HepG2 (cell line): ENCODE measurements around the gene TANC1.

Experiments
- ARNT ChIP-seq: fragments of 450-650 bp; IDR thresholded peaks from 2 replicates; pipeline ENCODE4 v1.6.1; 2017
- CEBPG ChIP-seq: IDR thresholded peaks from 2 replicates; pipeline ENCODE4 v1.6.1; 2016
- CTCF ChIP-seq: sonication (generic); formaldehyde crosslinking; IDR thresholded peaks from 2 replicates; pipeline ENCODE4 v1.5.0; 2020; ENCODE audit warnings: mild to moderate bottlenecking, missing genetic modification reagents, moderate library complexity
- E2F5 ChIP-seq: sonication (generic); formaldehyde crosslinking; conservative IDR thresholded peaks from 2 replicates; pipeline ENCODE4 v1.4.0; 2020; ENCODE audit warnings: missing genetic modification reagents
- MTA3 ChIP-seq: sonication (generic); formaldehyde crosslinking; IDR thresholded peaks from 2 replicates; pipeline ENCODE4 v1.4.0; 2020; ENCODE audit warnings: missing genetic modification reagents
- PLSCR1 ChIP-seq: sonication (generic); formaldehyde crosslinking; IDR thresholded peaks from 2 replicates; pipeline ENCODE4 v1.5.0; 2020; ENCODE audit warnings: missing genetic modification reagents, mild to moderate bottlenecking, borderline replicate concordance
- POLR2AphosphoS2 ChIP-seq: IDR thresholded peaks from 2 replicates; pipeline ENCODE4 v1.6.1; 2011; ENCODE audit warnings: low read depth, low read length, improper control_type of control experiment
- RBFOX2 ChIP-seq: fragments of 200-400 bp; formaldehyde crosslinking; IDR thresholded peaks from 2 replicates; pipeline ENCODE4 v1.6.1; 2017; ENCODE audit warnings: low read depth, mild to moderate bottlenecking, low read length
- STAT6 ChIP-seq: sonication (generic); formaldehyde crosslinking; IDR thresholded peaks from 2 replicates; pipeline ENCODE4 v1.4.0; 2020; ENCODE audit warnings: missing genetic modification reagents, mild to moderate bottlenecking, borderline replicate concordance
- TBX2 ChIP-seq: sonication (generic); formaldehyde crosslinking; IDR thresholded peaks from 2 replicates; pipeline ENCODE4 v1.5.0; 2020; ENCODE audit warnings: missing genetic modification reagents, mild to moderate bottlenecking, borderline replicate concordance
- TOE1 ChIP-seq: sonication (generic); formaldehyde crosslinking; IDR thresholded peaks from 2 replicates; pipeline ENCODE4 v1.4.0; 2020; ENCODE audit warnings: mild to moderate bottlenecking, missing genetic modification reagents
- ZBTB7A ChIP-seq: sonication (generic); formaldehyde crosslinking; IDR thresholded peaks from 2 replicates; pipeline ENCODE4 v1.8.0; 2022; ENCODE audit warnings: mild to moderate bottlenecking, missing genetic modification reagents
- ZNF703 ChIP-seq: sonication (generic); formaldehyde crosslinking; IDR thresholded peaks from 2 replicates; pipeline ENCODE4 v1.5.1; 2020; ENCODE audit warnings: missing genetic modification reagents, mild to moderate bottlenecking, moderate library complexity, borderline replicate concordance

- TF ChIP-seq ZBTB7A (CRISPR knock-in tag) (no peak), TOE1 (CRISPR knock-in tag) (no peak), ARNT (no peak), STAT6 (no peak), PLSCR1 (CRISPR knock-in tag) (no peak), CTCF (CRISPR knock-in tag) (no peak), TBX2 (CRISPR knock-in tag) (no peak), ZNF703 (CRISPR knock-in tag) (no peak), POLR2AphosphoS2 (no peak), E2F5 (CRISPR knock-in tag) (no peak), MTA3 (no peak), RBFOX2 (no peak), CEBPG (CRISPR knock-in tag) (no peak)
Observed at GRCh38 chr2:159116922-159117321, 148.5 kb downstream of the TANC1 start.
